DMS53 treated with DMSO at 0.1 percent for 48 hours (cell line): ENCODE measurements around the gene PPM1H.
A peak's percentile ranks its signal among the peaks of the same experiment; 100 is the strongest.
"Not testable (repeated sequence)": the region's sequence is repeated elsewhere in the genome, so short reads cannot be mapped to it uniquely, and the experiment has no call there.

Experiments
- DNase-seq: peaks from one replicate; lab custom pipeline; 2025; ENCODE audit not compliant: unreplicated experiment; lab: John Stamatoyannopoulos, UW

The PPM1H gene

DNA sequence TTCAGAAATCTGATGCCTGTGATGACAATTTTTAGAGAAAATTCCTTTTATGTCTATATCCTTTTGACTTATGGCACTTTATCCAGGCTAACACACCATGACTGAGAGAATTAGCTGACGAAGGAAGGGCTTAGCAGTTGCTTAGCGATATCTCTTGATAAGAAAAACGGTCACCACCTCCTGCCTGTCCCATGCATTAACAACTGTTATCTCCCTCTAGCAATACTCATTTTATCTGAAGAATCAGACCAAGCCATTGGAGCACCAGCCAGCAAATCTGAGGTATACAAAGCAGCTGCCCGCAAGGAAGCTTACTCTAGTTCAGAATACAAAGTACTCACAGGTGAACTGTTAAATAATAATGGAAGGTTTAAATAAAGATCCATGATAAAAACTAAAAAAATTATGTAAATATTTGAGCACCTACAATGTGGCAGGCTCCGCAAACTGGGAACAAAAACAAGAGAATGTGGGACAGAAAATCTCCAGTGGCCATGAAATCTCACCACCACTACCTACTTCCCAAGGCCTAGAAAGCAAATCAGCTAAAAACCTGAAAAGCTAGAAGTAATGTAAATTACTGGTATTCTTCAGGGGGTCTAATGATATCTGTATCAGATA lies 24.3 kb downstream of the PPM1H start:
- DNase-seq, result no peak

- no peak for DNase-seq
These were observed 25.6 kb downstream of the PPM1H start for GRCh38 chr12:62909340-62909739.

GRCh38 chr12:62908674-62909073 lies 26.3 kb downstream of the PPM1H start:
- DNase-seq, result no peak

GRCh38 chr12:62907561-62907960 lies 27.4 kb downstream of the PPM1H start:
- DNase-seq, result no peak

GRCh38 chr12:62907078-62907477 lies 27.9 kb downstream of the PPM1H start:
- no peak for DNase-seq

GRCh38 chr12:62903151-62903550 lies 31.8 kb downstream of the PPM1H start:
- DNase-seq, result no peak

DNA sequence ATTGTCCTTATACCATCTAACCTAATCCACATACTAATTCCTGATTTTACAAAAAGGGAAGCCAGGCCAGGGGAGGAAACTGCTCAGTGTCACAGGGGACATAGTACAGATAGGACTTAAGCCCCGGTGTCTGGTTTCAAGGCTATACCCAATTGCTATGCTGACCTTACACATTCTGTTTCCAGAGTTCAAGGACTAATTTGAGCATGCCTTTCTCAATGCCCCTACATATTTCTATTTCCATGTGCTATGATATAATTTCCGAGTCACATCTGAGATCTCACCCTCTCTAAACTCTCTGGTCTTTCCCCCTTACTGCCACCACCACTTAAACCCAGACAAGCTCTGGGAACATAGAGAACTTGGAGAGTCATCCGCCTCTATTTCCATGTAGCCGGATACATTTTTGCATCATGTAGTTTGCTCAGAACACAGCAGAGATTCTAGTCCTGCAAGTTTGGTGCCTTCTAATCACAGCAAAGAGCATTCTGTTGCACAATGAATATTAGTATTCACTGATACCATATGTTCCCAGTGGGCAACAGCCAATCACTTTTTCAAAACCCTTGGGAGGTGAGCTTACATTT lies 34.2 kb downstream of the PPM1H start:
- DNase-seq, result no peak

GRCh38 chr12:62899568-62900390 lies 35.2 kb downstream of the PPM1H start:
- no peak for DNase-seq

- no peak for DNase-seq
These were observed 36.4 kb downstream of the PPM1H start for GRCh38 chr12:62898526-62898925.

DNA sequence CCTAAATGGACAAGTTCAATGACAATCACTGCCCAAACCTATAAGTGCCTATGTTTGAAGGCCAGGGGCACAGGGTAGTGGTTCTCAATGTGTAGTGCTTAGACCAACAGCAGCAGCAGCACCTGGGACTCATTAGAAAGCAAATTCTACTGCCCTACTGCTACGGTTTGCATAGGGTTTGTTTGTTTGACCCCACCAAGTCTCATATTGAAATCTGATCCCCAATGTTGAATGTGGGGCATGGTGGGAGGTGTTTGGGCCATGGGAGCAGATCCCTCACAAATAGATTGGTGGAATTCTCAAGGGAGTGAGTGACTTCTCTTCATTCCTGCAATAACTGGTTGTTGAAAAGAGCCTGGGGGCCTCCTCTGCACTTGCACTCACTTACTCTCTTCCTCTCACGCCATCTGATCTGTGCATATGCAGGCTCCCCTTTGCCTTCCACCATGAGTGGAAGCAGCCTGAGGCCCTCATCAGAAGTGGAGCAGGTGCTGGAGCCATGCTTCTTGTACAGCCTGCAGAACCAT lies 39.5 kb downstream of the PPM1H start:
- no peak for DNase-seq

- DNase-seq, result peak; percentile 15
These were observed 41.7 kb downstream of the PPM1H start for GRCh38 chr12:62893276-62893675.

DNA sequence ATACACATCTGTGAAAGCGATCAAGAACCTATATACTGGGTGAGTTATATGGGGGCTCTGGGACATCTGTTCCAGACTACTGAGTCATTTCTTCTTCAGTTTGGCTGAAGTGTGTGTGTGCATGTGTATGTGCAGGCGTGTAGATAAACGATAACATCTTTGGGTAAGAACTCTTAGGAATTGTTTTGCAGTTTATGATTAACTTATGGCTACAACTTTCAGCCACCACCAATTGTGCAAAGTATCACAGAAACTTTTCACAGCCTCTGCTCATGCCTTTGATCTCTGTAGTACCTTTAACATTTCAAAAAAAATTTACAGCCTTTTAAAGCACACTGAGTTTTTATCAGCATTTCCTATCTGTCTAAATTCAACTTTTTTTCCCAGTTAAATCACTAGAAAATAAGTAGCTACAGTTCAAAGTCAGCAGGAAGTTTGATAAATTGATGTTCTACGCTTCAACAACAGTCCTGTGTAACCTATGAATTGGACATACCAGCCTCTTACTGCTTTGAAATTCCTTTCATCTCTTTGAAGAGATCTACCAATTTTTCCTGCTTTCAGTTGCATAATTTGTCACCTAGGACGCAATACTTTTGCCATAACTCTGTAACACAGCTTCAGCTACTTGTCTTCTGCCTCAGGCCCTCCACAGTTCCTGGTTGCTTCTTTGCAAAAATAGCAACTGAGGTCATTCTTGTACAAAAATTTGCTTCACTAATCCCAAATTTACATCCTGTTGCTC lies 43.0 kb downstream of the PPM1H start:
- DNase-seq, result no peak

GRCh38 chr12:62888454-62889110 lies 46.4 kb downstream of the PPM1H start:
- DNase-seq, result no peak

DNA sequence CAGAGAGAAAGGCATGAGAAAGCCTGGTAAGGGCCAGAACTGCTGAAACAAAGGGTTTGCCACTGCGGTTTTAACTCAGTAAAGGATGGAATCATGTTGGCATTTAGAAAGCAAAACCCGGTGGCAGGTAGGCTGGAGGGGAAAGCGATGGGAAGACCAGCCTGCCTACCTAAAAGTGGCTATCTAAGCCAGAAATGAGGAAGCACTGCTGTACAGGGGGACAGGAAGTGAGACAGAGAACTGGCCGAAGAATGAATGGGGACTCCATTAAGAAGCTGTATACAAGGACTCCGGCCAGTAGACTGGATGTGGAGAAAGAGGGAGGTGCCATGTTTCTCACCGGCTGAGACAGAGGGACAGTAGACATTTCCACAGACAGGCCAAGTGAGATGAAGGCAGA lies 48.2 kb downstream of the PPM1H start:
- no peak for DNase-seq

DNA sequence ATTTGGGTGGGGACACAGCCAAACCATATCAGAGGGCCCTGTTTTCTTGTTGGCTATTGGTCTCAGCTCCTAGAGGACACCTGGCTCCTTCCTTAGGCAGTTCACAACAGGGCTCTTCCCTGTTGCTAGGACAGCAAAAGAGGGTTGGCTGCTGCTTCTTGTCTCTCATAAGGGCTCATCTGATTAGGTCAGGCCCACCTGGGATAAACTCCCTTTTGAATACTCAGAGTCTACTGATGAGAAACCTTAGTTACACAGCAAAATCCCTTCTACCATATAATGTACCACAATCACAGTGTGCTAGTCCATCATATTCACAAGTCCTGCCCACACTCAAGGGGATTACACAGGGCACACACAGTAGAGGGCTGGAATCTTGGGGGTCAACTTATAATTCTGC lies 49.7 kb downstream of the PPM1H start:
- DNase-seq, result no peak

DNA sequence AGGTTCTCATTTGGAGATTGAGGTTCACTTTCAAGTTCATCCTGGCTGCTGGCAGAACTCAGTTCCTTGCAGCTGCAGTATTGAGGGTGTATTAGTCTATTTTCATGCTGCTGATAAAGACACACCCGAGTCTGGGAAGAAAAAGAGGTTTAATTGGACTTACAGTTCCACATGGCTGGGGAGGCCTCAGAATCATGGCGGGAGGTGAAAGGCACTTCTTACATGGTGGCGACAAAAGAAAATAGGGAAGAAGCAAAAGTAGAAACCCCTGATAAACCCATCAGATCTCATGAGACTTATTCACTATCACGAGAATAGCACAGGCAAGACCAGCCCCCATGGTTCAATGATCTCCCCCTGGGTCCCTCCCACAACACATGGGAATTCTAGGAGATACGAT lies 50.1 kb downstream of the PPM1H start:
- not testable (repeated sequence) for DNase-seq

GRCh38 chr12:62882696-62883095 lies 52.3 kb downstream of the PPM1H start:
- DNase-seq, result no peak

DNA sequence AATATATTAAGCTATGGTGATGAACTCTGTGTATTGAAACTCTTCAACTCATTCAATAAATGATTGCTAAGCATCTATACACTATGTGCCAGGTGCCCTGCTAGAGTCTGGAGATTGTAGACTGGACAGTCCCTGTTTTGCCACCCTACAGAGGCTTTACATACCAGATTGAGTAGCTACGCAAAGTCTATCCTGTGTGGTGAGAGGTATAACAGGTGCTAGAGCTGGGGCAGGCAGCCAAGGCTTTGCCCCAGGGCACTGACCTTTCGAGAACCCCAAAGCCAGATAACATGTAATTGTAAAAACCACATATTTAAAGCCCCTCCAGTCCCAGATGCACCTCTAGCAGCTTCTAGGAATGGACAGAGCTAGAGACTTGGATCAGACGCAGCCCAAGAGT lies 52.8 kb downstream of the PPM1H start:
- no peak for DNase-seq

GRCh38 chr12:62879691-62880090 lies 55.3 kb downstream of the PPM1H start:
- DNase-seq, result no peak

DNA sequence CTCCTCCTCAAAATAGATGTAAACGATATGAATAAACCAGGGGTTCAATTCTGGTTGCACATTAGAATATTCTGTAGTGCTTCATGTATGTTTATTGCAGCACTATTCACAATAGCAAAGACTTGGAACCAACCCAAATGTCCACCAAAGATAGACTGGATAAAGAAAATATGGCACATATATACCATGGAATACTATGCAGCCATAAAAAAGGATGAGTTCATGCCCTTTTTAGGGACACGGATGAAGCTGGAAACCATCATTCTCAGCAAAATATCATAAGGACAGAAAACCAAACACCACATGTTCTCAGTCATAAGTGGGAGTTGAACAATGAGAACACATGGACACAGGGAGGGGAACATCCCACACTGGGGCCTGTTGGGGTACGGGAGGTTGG lies 55.7 kb downstream of the PPM1H start:
- DNase-seq, result not testable (repeated sequence)

GRCh38 chr12:62878211-62878610 lies 56.7 kb downstream of the PPM1H start:
- no peak for DNase-seq
